Transverse colon (tissue), 4 donors: Measurements from ENCODE around the gene CNIH4. TPM values are rescaled to one million over a fixed set of nuclear protein-coding genes. Genes with fewer than 3 reads are reported as not detected.

Source experiments
- DNase-seq: peaks from one replicate; pipeline ENCODE4 v3.0.0-alpha.2; 2019
- H3K27ac ChIP-seq, 4 donors: fragments of 200-600 bp; sonication (generic); 2 replicates each; pipeline ENCODE4 v1.5.1; 2016 to 2018; ENCODE audit warnings: inconsistent platforms in 4 of 4
- H3K27me3 ChIP-seq: fragments of 200-600 bp; sonication (generic); 2 replicates; pipeline ENCODE4 v1.5.1; 2017; ENCODE audit warnings: inconsistent platforms
- H3K36me3 ChIP-seq, 4 donors: fragments of 200-600 bp; sonication (generic); 2 replicates each; pipeline ENCODE4 v1.5.1; 2017 to 2019; ENCODE audit warnings: inconsistent platforms in 4 of 4
- H3K4me1 ChIP-seq, 4 donors: fragments of 200-600 bp; sonication (generic); 2 replicates each; pipeline ENCODE4 v1.5.1; 2017 to 2020; ENCODE audit warnings: inconsistent platforms in 4 of 4
- H3K4me3 ChIP-seq, 4 donors: fragments of 200-600 bp; sonication (generic); 1 replicate in 1 of 4; 2 replicates in 3 of 4; pipeline versions ENCODE4 v1.5.1 to v1.6.1; 2017 to 2019; ENCODE audit warnings: inconsistent platforms in 4 of 4
- H3K9me3 ChIP-seq, 2 donors: fragments of 200-600 bp; sonication (generic); 2 replicates each; pipeline ENCODE4 v1.5.1; 2017 to 2019; ENCODE audit warnings: inconsistent platforms in 2 of 2
- CTCF ChIP-seq, 5 experiments: fragments of 200-600 bp in 3 of 5; fragments of 450-650 bp in 2 of 5; sonication (generic) in 3 of 5; IDR thresholded peaks; 1 replicate in 2 of 5; 2 replicates in 3 of 5; pipeline ENCODE4 v1.5.1; 2016 to 2017; ENCODE audit warnings: antibody characterized with exemption in 5 of 5, inconsistent platforms in 3 of 5, mild to moderate bottlenecking in 2 of 5, moderate library complexity in 1 of 5
- EP300 ChIP-seq: sonication (generic); formaldehyde crosslinking; IDR thresholded peaks from one replicate; pipeline ENCODE4 v1.6.1; 2017; ENCODE audit warnings: antibody characterized with exemption, low read depth
- POLR2A ChIP-seq: fragments of 450-650 bp; IDR thresholded peaks from one replicate; pipeline ENCODE4 v1.6.1; 2016; ENCODE audit warnings: antibody characterized with exemption, mild to moderate bottlenecking, moderate library complexity
- POLR2AphosphoS5 ChIP-seq, 3 donors: sonication (generic); formaldehyde crosslinking; IDR thresholded peaks; one replicate each; pipeline ENCODE4 v1.6.1; 2016; ENCODE audit warnings: antibody characterized with exemption in 3 of 3
- WGBS, 2 donors: methylation state at CpG; one replicate each; pipeline ENCODE4 v1.1.5; 2018; ENCODE audit warnings: low coverage in 1 of 2; 5-methylcytosine and 5-hydroxymethylcytosine counted together
- in situ Hi-C, 4 donors: fragments of 200-750 bp; cut with MboI; loops; one replicate each; pipeline versions ENCODE4 v1.15.0 to v1.15.1; 2017; ENCODE audit warnings: low sequenced_read_pairs in 3 of 4, low pct_ligation_motif_present in 1 of 4, low pct_unique_long_range_greater_than_20kb in 1 of 4
- intact Hi-C: fragments of 100-400 bp; cut with DNase I; formaldehyde crosslinking; loops from one replicate; pipeline ENCODE4 v1.15.1; 2023; ENCODE audit warnings: low total_unique reads
- total RNA-seq, 4 donors: library from RNA; depleted of rRNA; stranded (reverse); fragments of >200 nt; gene quantifications; one replicate each; pipeline ENCODE4 v1.1.0, GENCODE V29; 2016

Gene CNIH4
- total RNA-seq, 4 donors from 2014 or later = 33.0 to 48.7 (median 42.0) TPM

- in situ Hi-C loops = no loop called here
- H3K9me3 ChIP-seq = no peaks in the 10 kb centered on the region
Measured at GRCh38 chr1:224387302-224387912, 30.7 kb downstream of the CNIH4 start.

GRCh38 chr1:224387943-224388342 lies 31.3 kb downstream of the CNIH4 start:
- no peaks in the 10 kb centered on the region for H3K4me1 ChIP-seq
- no peak for TF ChIP-seq CTCF (IDR thresholded peaks at IDR 0.05)
- no peak for TF ChIP-seq POLR2A
- TF ChIP-seq POLR2AphosphoS5 (IDR thresholded peaks at IDR 0.05) = no peak
- no peak for TF ChIP-seq EP300
- H3K27me3 ChIP-seq = no peaks in the 10 kb centered on the region
- H3K27ac ChIP-seq = no peak overlapping the region
- WGBS, 2 donors = 95 to 100% methylated on average over 2 of the region's 2 CpGs
- intact Hi-C loops (no loop called here), in situ Hi-C loops (no loop called here)
- H3K9me3 ChIP-seq = no peaks in the 10 kb centered on the region
- no peak overlapping the region for H3K4me3 ChIP-seq
- peaks cover 0 to 48% (median 17%) of the 10 kb centered on the region in 4 donors for H3K36me3 ChIP-seq
- no peak for DNase-seq

More at GRCh38 chr1:224387302-224387912, 30.7 kb downstream of the CNIH4 start:
- H3K4me1 ChIP-seq = no peaks in the 10 kb centered on the region
- TF ChIP-seq EP300 (no peak), CTCF (IDR thresholded peaks at IDR 0.05) (no peak), POLR2A (no peak), POLR2AphosphoS5 (IDR thresholded peaks at IDR 0.05) (no peak)
- H3K36me3 ChIP-seq = peaks cover 0 to 42% (median 15%) of the 10 kb centered on the region in 4 donors
- WGBS, 2 donors = 66 to 93% methylated on average over 3 to 6 of the region's 6 CpGs
- no peaks in the 10 kb centered on the region for H3K27me3 ChIP-seq
- intact Hi-C loops = no loop called here
- H3K4me3 ChIP-seq = no peak overlapping the region
- DNase-seq = no peak
- no peak overlapping the region for H3K27ac ChIP-seq

- no peaks in the 10 kb centered on the region for H3K9me3 ChIP-seq
- in situ Hi-C loops (no loop called here), intact Hi-C loops (no loop called here)
- peaks cover 0 to 59% (median 27%) of the 10 kb centered on the region in 4 donors for H3K36me3 ChIP-seq
- no peak overlapping the region for H3K27ac ChIP-seq
- TF ChIP-seq POLR2A (no peak), EP300 (no peak), POLR2AphosphoS5 (IDR thresholded peaks at IDR 0.05) (no peak), CTCF (IDR thresholded peaks at IDR 0.05) (no peak)
- 91 to 95% methylated on average over 5 of the region's 5 CpGs for WGBS, 2 donors
- H3K4me3 ChIP-seq = no peak overlapping the region
- no peak for DNase-seq
- H3K4me1 ChIP-seq = no peaks in the 10 kb centered on the region
- H3K27me3 ChIP-seq = no peaks in the 10 kb centered on the region
Measured at GRCh38 chr1:224390517-224390916, 33.8 kb downstream of the CNIH4 start.

- no peak for DNase-seq
- intact Hi-C loops = no loop called here
- Histone ChIP-seq H3K9me3 (no peaks in the 10 kb centered on the region), H3K4me1 (no peaks in the 10 kb centered on the region), H3K36me3 (peaks cover 0 to 72% (median 34%) of the 10 kb centered on the region in 4 donors), H3K27ac (no peak overlapping the region), H3K4me3 (no peak overlapping the region), H3K27me3 (no peaks in the 10 kb centered on the region)
- in situ Hi-C loops = no loop called here
- WGBS, 2 donors = 68 to 79% methylated on average over 4 of the region's 4 CpGs
- TF ChIP-seq POLR2A = no peak
- TF ChIP-seq EP300 = no peak
- TF ChIP-seq POLR2AphosphoS5 (IDR thresholded peaks at IDR 0.05) = no peak
- TF ChIP-seq CTCF (IDR thresholded peaks at IDR 0.05) = no peak
Measured at GRCh38 chr1:224392411-224393249, 36.0 kb downstream of the CNIH4 start.
